Endothelial cell of umbilical vein (primary cell): ENCODE results near the gene POLR1D. TPM values are rescaled to one million over a fixed set of nuclear protein-coding genes. Genes with fewer than 3 reads are reported as not detected.

ENCODE experiments used
- BruUV-seq: library from RNA; stranded (reverse); fragments of 400-500 nt; replicated peaks from 2 replicates; lab custom pipeline; 2021; lab: Mats Ljungman, UMichigan
- CTCF ChIA-PET: fragments of 300-600, 350-600 bp; sonication (Branson Sonifier 250); formaldehyde crosslinking; loops from one replicate; lab custom pipeline; 2021; ENCODE audit warnings: antibody characterized with exemption, inconsistent platforms; lab: Charles Lee
- POLR2A ChIA-PET: fragments of 300-600, 350-600 bp; sonication (Branson Sonifier 250); formaldehyde crosslinking; loops from one replicate; lab custom pipeline; 2021; ENCODE audit warnings: antibody characterized with exemption, inconsistent platforms; lab: Charles Lee
- DNase-seq: peaks from one replicate; pipeline ENCODE4 v3.0.0-alpha.2; 2011; ENCODE audit warnings: low read depth, low spot score
- FAIRE-seq: peaks from 2 replicates; lab custom pipeline; 2011; peaks lifted over from hg19 to GRCh38; lab: Jason Lieb, UNC
- H2AFZ ChIP-seq: 2 replicates; pipeline ENCODE4 v1.6.0; 2012; ENCODE audit warnings: low read depth, low read length, control low read depth, inconsistent platforms
- H3K27ac ChIP-seq: 2 replicates; pipeline ENCODE4 v1.5.1; 2011; ENCODE audit warnings: low read depth, mild to moderate bottlenecking, control low read depth, low read length, moderate library complexity; ENCODE audit not compliant: insufficient read depth
- H3K27me3 ChIP-seq, 2 experiments: 2 replicates each; pipeline versions ENCODE4 v1.6.0 to v1.6.1; 2011; ENCODE audit warnings: low read length in 2 of 2, mixed read lengths in 1 of 2; ENCODE audit not compliant: control insufficient read depth in 2 of 2, insufficient read depth in 2 of 2
- H3K36me3 ChIP-seq, 2 experiments: 2 replicates in 1 of 2; 3 replicates in 1 of 2; pipeline ENCODE4 v1.5.1; 2011; ENCODE audit warnings: low read length in 2 of 2, mild to moderate bottlenecking in 1 of 2, moderate library complexity in 1 of 2; ENCODE audit not compliant: control insufficient read depth in 2 of 2, insufficient read depth in 2 of 2; ENCODE audit errors: extremely low read depth in 1 of 2
- H3K4me1 ChIP-seq: 3 replicates; pipeline ENCODE4 v1.5.1; 2011; ENCODE audit warnings: mild to moderate bottlenecking, low read length; ENCODE audit not compliant: control insufficient read depth, insufficient read depth; ENCODE audit errors: extremely low read depth
- H3K4me2 ChIP-seq: 2 replicates; pipeline ENCODE4 v1.6.1; 2011; ENCODE audit warnings: low read length, control low read depth, mixed read lengths; ENCODE audit not compliant: insufficient read depth
- H3K4me3 ChIP-seq, 3 experiments: fragments of 200-600 bp in 1 of 3; sonication (generic), shearing (Covaris generic) in 1 of 3; replicated peaks in 1 of 3; 2 replicates each; pipeline ENCODE4 v1.5.1; 2011 to 2016; ENCODE audit warnings: control low read depth in 3 of 3, low read length in 3 of 3, mild to moderate bottlenecking in 2 of 3, inconsistent platforms in 1 of 3, low read depth in 1 of 3, moderate library complexity in 1 of 3; ENCODE audit not compliant: insufficient read depth in 1 of 3
- H3K79me2 ChIP-seq: 2 replicates; pipeline ENCODE4 v1.6.0; 2012; ENCODE audit warnings: low read length, inconsistent platforms; ENCODE audit not compliant: control insufficient read depth, insufficient read depth
- H3K9ac ChIP-seq: replicated peaks from 2 replicates; pipeline ENCODE3; 2011; ENCODE audit warnings: low read length, control low read depth; ENCODE audit not compliant: insufficient read depth; ENCODE audit errors: extremely low read depth
- H3K9me1 ChIP-seq: replicated peaks from 3 replicates; pipeline ENCODE4 v1.6.0; 2011; ENCODE audit warnings: mild to moderate bottlenecking, low read length; ENCODE audit not compliant: control insufficient read depth, insufficient read depth; ENCODE audit errors: extremely low read depth
- H3K9me3 ChIP-seq: replicated peaks from 2 replicates; pipeline ENCODE4 v1.5.1; 2012; ENCODE audit warnings: low read length, inconsistent platforms; ENCODE audit not compliant: control insufficient read depth, insufficient read depth
- H4K20me1 ChIP-seq: replicated peaks from 2 replicates; pipeline ENCODE3; 2011; ENCODE audit warnings: mild to moderate bottlenecking, low read length; ENCODE audit not compliant: control insufficient read depth, insufficient read depth; ENCODE audit errors: extremely low read depth
- EZH2 ChIP-seq: IDR thresholded peaks from 2 replicates; pipeline ENCODE4 v1.6.1; 2012; ENCODE audit warnings: borderline replicate concordance, low read depth, mild to moderate bottlenecking, moderate library complexity, low read length, inconsistent platforms; ENCODE audit not compliant: severe bottlenecking
- FOS ChIP-seq: IDR thresholded peaks from 2 replicates; pipeline ENCODE4 v1.6.1; 2011; ENCODE audit warnings: mild to moderate bottlenecking, low read length, moderate library complexity, borderline replicate concordance; ENCODE audit not compliant: insufficient read depth
- GATA2 ChIP-seq: IDR thresholded peaks from 2 replicates; pipeline ENCODE4 v1.7.0; 2011; ENCODE audit warnings: low read depth, mild to moderate bottlenecking, moderate library complexity, mixed read lengths, low read length; ENCODE audit not compliant: insufficient read length, insufficient read depth
- JUN ChIP-seq: IDR thresholded peaks from 2 replicates; pipeline ENCODE4 v1.6.1; 2011; ENCODE audit warnings: borderline replicate concordance, low read depth; ENCODE audit not compliant: insufficient read length, insufficient read depth
- MYC ChIP-seq: IDR thresholded peaks from one replicate; pipeline ENCODE4 v1.6.1; 2011; ENCODE audit warnings: mild to moderate bottlenecking, low read depth, low read length
- POLR2A ChIP-seq: IDR thresholded peaks from 2 replicates; pipeline ENCODE4 v1.6.1; 2012; ENCODE audit warnings: low read depth, mild to moderate bottlenecking, control low read depth, low read length
- POLR2AphosphoS5 ChIP-seq: IDR thresholded peaks from 2 replicates; pipeline ENCODE4 v1.6.1; 2012; ENCODE audit warnings: low read depth, mild to moderate bottlenecking, control low read depth, low read length, moderate library complexity; ENCODE audit not compliant: insufficient read depth
- dilution Hi-C: fragments of 300-500 bp; cut with MboI; formaldehyde crosslinking; loops from one replicate; pipeline ENCODE4 v1.15.0; 2019; ENCODE audit warnings: low sequenced_read_pairs; ENCODE audit not compliant: extremely low pct_ligation_motif_present
- intact Hi-C: fragments of 100-400 bp; cut with micrococcal nuclease; formaldehyde crosslinking; loops from one replicate; pipeline ENCODE4 v1.10.0; 2022
- polyA plus RNA-seq, 4 experiments: library from polyadenylated mRNA; depleted of rRNA in 3 of 4; stranded (reverse) in 3 of 4; unstranded in 1 of 4; fragments of >200 nt; gene quantifications; 2 replicates each; pipeline versions ENCODE4 v1.2.1 to v1.2.3, GENCODE V29; 2011 to 2012; ENCODE audit warnings: missing spikeins in 1 of 4
- total RNA-seq: library from RNA; stranded (reverse); gene quantifications from 2 replicates; pipeline ENCODE4 v1.2.3, GENCODE V29; 2021
- TF ChIP-seq, protein P1 (sequence below), 2 donors: IDR thresholded peaks; 1 replicate in 1 of 2; 2 replicates in 1 of 2; pipeline ENCODE4 v1.5.1; 2011; ENCODE audit warnings: low read length in 2 of 2, mild to moderate bottlenecking in 2 of 2, moderate library complexity in 2 of 2, control low read depth in 1 of 2, inconsistent platforms in 1 of 2, low read depth in 1 of 2; ENCODE audit not compliant: insufficient read depth in 1 of 2; ENCODE audit errors: extremely low read depth in 1 of 2
- TF ChIP-seq, protein P2 (sequence below): IDR thresholded peaks from 2 replicates; pipeline ENCODE4 v1.6.1; 2011; ENCODE audit not compliant: insufficient read depth, insufficient read length

Gene POLR1D
- total and polyA plus RNA-seq, 2 donors (not counting 3 experiments of a cell fraction or from before 2014, with no cell fraction given) = 90.7 to 111 TPM

DNA sequence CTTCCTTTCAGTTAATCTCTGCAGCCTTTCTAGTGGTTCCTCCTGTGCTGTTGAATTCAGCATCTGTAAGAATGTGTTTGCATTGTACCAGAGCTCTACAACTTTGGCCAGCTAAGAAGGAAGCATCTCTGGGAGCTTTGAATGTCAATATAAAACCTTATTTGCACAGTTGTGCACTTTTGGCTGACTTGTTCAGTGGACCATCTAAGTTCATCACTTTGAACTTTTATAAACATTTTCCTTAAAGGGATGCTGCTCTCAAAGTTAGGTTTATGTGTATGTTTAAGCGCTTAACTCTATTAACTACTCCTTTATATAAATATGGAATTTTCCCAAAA is 15.6 kb downstream of the POLR1D start:
- Histone ChIP-seq H4K20me1 (peaks cover 2% of the 10 kb centered on the region), H3K4me3 (no peak overlapping the region), H2AFZ (no peak overlapping the region), H3K9me1 (no peaks in the 10 kb centered on the region), H3K9ac (no peak overlapping the region), H3K27me3 (no peaks in the 10 kb centered on the region), H3K4me1 (peaks cover 23% of the 10 kb centered on the region), H3K4me2 (peak overlapping the region; percentile 32), H3K79me2 (peaks cover 26% of the 10 kb centered on the region), H3K36me3 (peaks cover 0 to 2% of the 10 kb centered on the region in 2 experiments), H3K27ac (no peak overlapping the region), H3K9me3 (no peaks in the 10 kb centered on the region)
- no peak for TF ChIP-seq JUN
- TF ChIP-seq MYC = no peak
- TF ChIP-seq, protein P1, sequence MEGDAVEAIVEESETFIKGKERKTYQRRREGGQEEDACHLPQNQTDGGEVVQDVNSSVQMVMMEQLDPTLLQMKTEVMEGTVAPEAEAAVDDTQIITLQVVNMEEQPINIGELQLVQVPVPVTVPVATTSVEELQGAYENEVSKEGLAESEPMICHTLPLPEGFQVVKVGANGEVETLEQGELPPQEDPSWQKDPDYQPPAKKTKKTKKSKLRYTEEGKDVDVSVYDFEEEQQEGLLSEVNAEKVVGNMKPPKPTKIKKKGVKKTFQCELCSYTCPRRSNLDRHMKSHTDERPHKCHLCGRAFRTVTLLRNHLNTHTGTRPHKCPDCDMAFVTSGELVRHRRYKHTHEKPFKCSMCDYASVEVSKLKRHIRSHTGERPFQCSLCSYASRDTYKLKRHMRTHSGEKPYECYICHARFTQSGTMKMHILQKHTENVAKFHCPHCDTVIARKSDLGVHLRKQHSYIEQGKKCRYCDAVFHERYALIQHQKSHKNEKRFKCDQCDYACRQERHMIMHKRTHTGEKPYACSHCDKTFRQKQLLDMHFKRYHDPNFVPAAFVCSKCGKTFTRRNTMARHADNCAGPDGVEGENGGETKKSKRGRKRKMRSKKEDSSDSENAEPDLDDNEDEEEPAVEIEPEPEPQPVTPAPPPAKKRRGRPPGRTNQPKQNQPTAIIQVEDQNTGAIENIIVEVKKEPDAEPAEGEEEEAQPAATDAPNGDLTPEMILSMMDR (IDR thresholded peaks at IDR 0.05; ENCODE audit: extremely low read depth in 1 of 2, insufficient read depth in 1 of 2, low read depth in 1 of 2, low read length in 2 of 2) = no peak
- no peak for TF ChIP-seq POLR2AphosphoS5
- no peak for TF ChIP-seq POLR2A
- no peak for TF ChIP-seq EZH2
- TF ChIP-seq, protein P2, sequence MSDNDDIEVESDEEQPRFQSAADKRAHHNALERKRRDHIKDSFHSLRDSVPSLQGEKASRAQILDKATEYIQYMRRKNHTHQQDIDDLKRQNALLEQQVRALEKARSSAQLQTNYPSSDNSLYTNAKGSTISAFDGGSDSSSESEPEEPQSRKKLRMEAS = no peak
- TF ChIP-seq FOS = no peak
- TF ChIP-seq GATA2 = no peak
- no peak for DNase-seq
- dilution Hi-C loops = no loop called here
- FAIRE-seq = no peak
- ChIA-PET POLR2A (no interaction called here), CTCF (interaction anchor here (1.2 to 1.3 kb wide), 2 partner anchors 21 to 104 kb away, joined by 5 to 8 read pairs; no protein-coding TSS in a partner anchor)
- BruUV-seq = no TSS peak
- intact Hi-C loops = no loop called here
